H1 (cell line): ENCODE data around the gene PLG. TPM values are rescaled to one million over a fixed set of nuclear protein-coding genes. Genes with fewer than 3 reads are reported as not detected.

Experiments used
- CTCF ChIA-PET: fragments of 300-600 bp; sonication (Branson Sonifier 250); formaldehyde crosslinking; loops from one replicate; lab custom pipeline; 2021; ENCODE audit not compliant: partially characterized antibody; lab: Charles Lee
- POLR2A ChIA-PET: fragments of 300-600 bp; sonication (Branson Sonifier 250); formaldehyde crosslinking; loops from one replicate; lab custom pipeline; 2021; ENCODE audit warnings: inconsistent platforms; ENCODE audit not compliant: partially characterized antibody; lab: Charles Lee
- DNase-seq, 2 experiments: peaks; one replicate each; pipeline versions ENCODE4 v3.0.0 to v3.0.0-alpha.2; 2010 to 2022; ENCODE audit warnings: low spot score in 2 of 2, low read depth in 1 of 2, mixed read lengths in 1 of 2
- FAIRE-seq: peaks from 2 replicates; lab custom pipeline; 2011; peaks lifted over from hg19 to GRCh38; lab: Jason Lieb, UNC
- H2AFZ ChIP-seq: 2 replicates; pipeline ENCODE4 v1.8.1; 2012; ENCODE audit warnings: low read length, inconsistent platforms
- H2AK5ac ChIP-seq: 2 replicates; pipeline ENCODE4 v1.6.1; 2013; ENCODE audit warnings: low read depth, low read length
- H2BK120ac ChIP-seq: replicated peaks from 2 replicates; pipeline ENCODE3; 2013; ENCODE audit warnings: low read depth, low read length, inconsistent platforms
- H2BK12ac ChIP-seq: 2 replicates; pipeline ENCODE4 v1.6.1; 2013; ENCODE audit warnings: low read depth, low read length
- H2BK15ac ChIP-seq: 2 replicates; pipeline ENCODE4 v1.6.1; 2013; ENCODE audit warnings: low read length
- H2BK20ac ChIP-seq: 2 replicates; pipeline ENCODE4 v1.6.1; 2013; ENCODE audit warnings: low read length
- H2BK5ac ChIP-seq: 2 replicates; pipeline ENCODE4 v1.6.1; 2013; ENCODE audit warnings: low read depth, low read length
- H3K14ac ChIP-seq: 2 replicates; pipeline ENCODE4 v1.6.1; 2013; ENCODE audit warnings: inconsistent platforms; ENCODE audit not compliant: insufficient read length
- H3K18ac ChIP-seq: 2 replicates; pipeline ENCODE4 v1.6.1; 2013; ENCODE audit warnings: low read length; ENCODE audit errors: extremely low read depth
- H3K23ac ChIP-seq: 2 replicates; pipeline ENCODE4 v1.6.1; 2013; ENCODE audit warnings: inconsistent platforms; ENCODE audit not compliant: insufficient read length
- H3K23me2 ChIP-seq: 2 replicates; pipeline ENCODE4 v1.6.1; 2013; ENCODE audit warnings: low read depth, low read length
- H3K27ac ChIP-seq: 2 replicates; pipeline ENCODE4 v1.6.1; 2011; ENCODE audit warnings: low read depth, low read length, inconsistent platforms
- H3K27me3 ChIP-seq, 4 experiments: replicated peaks in 1 of 4; 1 replicate in 1 of 4; 2 replicates in 3 of 4; pipeline versions ENCODE4 v1.6.1 to v1.8.1; 2011 to 2013; ENCODE audit warnings: low read length in 3 of 4, mild to moderate bottlenecking in 3 of 4, inconsistent platforms in 2 of 4, mixed read lengths in 2 of 4, moderate library complexity in 1 of 4; ENCODE audit not compliant: control insufficient read depth in 3 of 4, insufficient read depth in 3 of 4; ENCODE audit errors: extremely low read depth in 1 of 4
- H3K36me3 ChIP-seq, 4 experiments: 2 replicates each; pipeline versions ENCODE4 v1.6.1 to v1.8.1; 2011 to 2013; ENCODE audit warnings: mild to moderate bottlenecking in 4 of 4, low read length in 3 of 4, moderate library complexity in 2 of 4, control low read depth in 1 of 4, inconsistent platforms in 1 of 4; ENCODE audit not compliant: insufficient read depth in 4 of 4, control insufficient read depth in 2 of 4
- H3K4ac ChIP-seq: replicated peaks from 2 replicates; pipeline ENCODE3; 2013; ENCODE audit warnings: low read length, low read depth, mixed read lengths, inconsistent platforms; ENCODE audit not compliant: insufficient read length
- H3K4me1 ChIP-seq, 4 experiments: replicated peaks in 1 of 4; 1 replicate in 1 of 4; 2 replicates in 3 of 4; pipeline versions ENCODE4 v1.6.1 to v1.8.1; 2011 to 2013; ENCODE audit warnings: low read length in 3 of 4, inconsistent platforms in 2 of 4, mixed read lengths in 1 of 4; ENCODE audit not compliant: insufficient read depth in 4 of 4, control insufficient read depth in 3 of 4
- H3K4me2 ChIP-seq, 2 experiments: 2 replicates each; pipeline versions ENCODE4 v1.6.1 to v1.8.1; 2011 to 2013; ENCODE audit warnings: low read depth in 2 of 2, low read length in 2 of 2, control low read depth in 1 of 2, inconsistent platforms in 1 of 2, mild to moderate bottlenecking in 1 of 2; ENCODE audit not compliant: insufficient read depth in 1 of 2
- H3K4me3 ChIP-seq, 4 experiments: fragments of 200-600, 300-600 bp in 1 of 4; sonication (generic), shearing (Covaris generic), sonication (Bioruptor Twin) in 1 of 4; 2 replicates each; pipeline versions ENCODE4 v1.5.1 to v1.8.1; 2011 to 2016; ENCODE audit warnings: low read length in 4 of 4, low read depth in 3 of 4, control low read depth in 2 of 4, inconsistent platforms in 2 of 4, mild to moderate bottlenecking in 2 of 4, mixed read lengths in 1 of 4, moderate library complexity in 1 of 4; ENCODE audit not compliant: insufficient read depth in 2 of 4; ENCODE audit errors: extremely low read depth in 1 of 4
- H3K56ac ChIP-seq: replicated peaks from 2 replicates; pipeline ENCODE3; 2013; ENCODE audit warnings: low read depth, mild to moderate bottlenecking, mixed read lengths, low read length, inconsistent platforms; ENCODE audit not compliant: insufficient read length
- H3K79me1 ChIP-seq: 2 replicates; pipeline ENCODE4 v1.6.1; 2013; ENCODE audit warnings: low read depth, low read length, control low read depth
- H3K79me2 ChIP-seq, 2 experiments: 2 replicates each; pipeline versions ENCODE4 v1.6.1 to v1.8.1; 2012 to 2013; ENCODE audit warnings: low read length in 2 of 2, mild to moderate bottlenecking in 2 of 2, inconsistent platforms in 1 of 2; ENCODE audit not compliant: insufficient read depth in 2 of 2, control insufficient read depth in 1 of 2
- H3K9ac ChIP-seq, 4 experiments: replicated peaks in 1 of 4; 1 replicate in 1 of 4; 2 replicates in 3 of 4; pipeline versions ENCODE4 v1.6.1 to v1.8.1; 2011 to 2013; ENCODE audit warnings: low read depth in 3 of 4, low read length in 3 of 4, control low read depth in 2 of 4, mild to moderate bottlenecking in 2 of 4, moderate library complexity in 2 of 4, inconsistent platforms in 1 of 4; ENCODE audit errors: extremely low read depth in 1 of 4
- H3K9me3 ChIP-seq, 2 experiments: 2 replicates each; pipeline versions ENCODE4 v1.6.1 to v1.8.1; 2012 to 2013; ENCODE audit warnings: mild to moderate bottlenecking in 2 of 2, moderate library complexity in 2 of 2, control low read depth in 1 of 2, inconsistent platforms in 1 of 2, low read depth in 1 of 2, low read length in 1 of 2, mixed read lengths in 1 of 2; ENCODE audit not compliant: insufficient read depth in 2 of 2
- H4K20me1 ChIP-seq, 2 experiments: replicated peaks in 1 of 2; 2 replicates each; pipeline versions ENCODE3 to v1.8.1; 2011 to 2013; ENCODE audit warnings: inconsistent platforms in 2 of 2, low read length in 2 of 2, mild to moderate bottlenecking in 1 of 2; ENCODE audit not compliant: insufficient read depth in 2 of 2, control insufficient read depth in 1 of 2
- H4K5ac ChIP-seq: 2 replicates; pipeline ENCODE4 v1.6.1; 2013; ENCODE audit warnings: low read length, low read depth, mixed read lengths, inconsistent platforms; ENCODE audit not compliant: insufficient read length
- H4K8ac ChIP-seq: 2 replicates; pipeline ENCODE4 v1.8.0; 2013; ENCODE audit warnings: mild to moderate bottlenecking, moderate library complexity, low read length, inconsistent platforms; ENCODE audit not compliant: insufficient read depth; ENCODE audit errors: extremely low read depth
- H4K91ac ChIP-seq: replicated peaks from 2 replicates; pipeline ENCODE3; 2013; ENCODE audit warnings: low read length, mixed read lengths, inconsistent platforms; ENCODE audit not compliant: insufficient read length
- CTBP2 ChIP-seq: IDR thresholded peaks from 2 replicates; pipeline ENCODE4 v1.7.0; 2011; ENCODE audit warnings: borderline replicate concordance, mild to moderate bottlenecking, moderate library complexity, mixed read lengths, low read length; ENCODE audit not compliant: insufficient read depth, insufficient read length
- NRF1 ChIP-seq: IDR thresholded peaks from 2 replicates; pipeline ENCODE4 v1.6.1; 2011; ENCODE audit warnings: mild to moderate bottlenecking, low read depth, low read length, improper control_type of control experiment
- WGBS, 2 experiments: shearing (Covaris generic) in 1 of 2; methylation state at CpG; one replicate each; pipeline versions ENCODE4 v1.1.6 to v1.1.7; 2013 to 2015; ENCODE audit warnings: low lambda C conversion rate in 2 of 2, mixed read lengths in 2 of 2, inconsistent platforms in 1 of 2, low coverage in 1 of 2, missing lambda C conversion rate in 1 of 2; ENCODE audit not compliant: insufficient replicate concordance in 2 of 2, insufficient coverage in 1 of 2, insufficient read length in 1 of 2; ENCODE audit errors: extremely low coverage in 1 of 2, missing lambda C conversion rate in 1 of 2; 5-methylcytosine and 5-hydroxymethylcytosine counted together
- polyA plus RNA-seq, 7 experiments: library from polyadenylated mRNA; depleted of rRNA in 3 of 7; stranded (reverse) in 5 of 7; unstranded in 2 of 7; fragments of >200 nt in 5 of 7; fragments of 200-250 nt in 2 of 7; gene quantifications; 1 replicate in 5 of 7; 2 replicates in 1 of 7; 4 replicates in 1 of 7; pipeline versions ENCODE4 v1.2.1 to v1.2.3, GENCODE V29; 2011 to 2013; ENCODE audit warnings: missing spikeins in 2 of 7, mixed read lengths in 2 of 7
- total RNA-seq: library from RNA; stranded (reverse); fragmentation: NEBNext Ultra II Directional; extraction: Animal tissue kit (Norgen Biotek cat#: 25700); gene quantifications from 2 replicates; pipeline ENCODE4 v1.2.1, GENCODE V29; 2021
- TF ChIP-seq, protein P1 (sequence below): IDR thresholded peaks from 2 replicates; pipeline ENCODE4 v1.6.1; 2012; ENCODE audit warnings: low read length, inconsistent platforms
- TF ChIP-seq, protein P2 (sequence below): IDR thresholded peaks from 2 replicates; pipeline ENCODE4 v1.6.1; 2011; ENCODE audit warnings: low read depth, mild to moderate bottlenecking, low read length; ENCODE audit not compliant: insufficient read depth

The PLG gene
- total and polyA plus RNA-seq, 2 of the 8 experiments (the other 6 are each of a cell fraction or from before 2014, with no cell fraction given): not detected

DNA sequence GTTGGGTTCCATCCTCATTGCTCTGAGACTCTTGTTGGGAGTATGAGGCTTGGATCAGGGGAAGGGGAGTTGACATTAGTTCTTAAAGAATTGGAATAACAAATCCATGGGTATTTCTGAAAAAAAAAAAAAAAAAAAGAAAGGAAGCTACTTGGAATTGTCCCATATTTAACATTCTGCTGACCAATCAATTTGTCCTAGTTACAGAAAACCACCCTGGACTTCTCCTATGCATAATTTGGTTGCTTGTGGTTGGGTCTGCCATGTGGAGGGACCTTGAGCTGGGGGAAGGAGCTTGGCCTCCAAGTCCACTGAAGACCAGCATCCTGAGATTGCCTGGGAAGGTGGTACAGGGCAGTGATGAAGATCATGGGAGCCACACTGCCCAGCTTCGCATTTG lies 32.6 kb downstream of the PLG start:
- WGBS, 2 experiments: 73% methylated on average over 1 of the region's 1 CpG; no CpG with 5 or more reads in 1 of the 2 experiments

More for the DNA sequence above, 32.6 kb downstream of the PLG start:
- no peaks in the 10 kb centered on the region for H3K9me3 ChIP-seq
- no peak overlapping the region for H4K5ac ChIP-seq
- no peak overlapping the region for H4K91ac ChIP-seq
- CTCF ChIA-PET: interaction anchor here (0.7 to 3.4 kb wide), 11 partner anchors 10 to 636 kb away, joined by 3 to 27 read pairs (median 4); no protein-coding TSS in a partner anchor
- no peaks in the 10 kb centered on the region; a peak in 1 of 8 replicates for H3K36me3 ChIP-seq
- H3K9ac ChIP-seq: no peak overlapping the region
- H2AFZ ChIP-seq: no peak overlapping the region
- no peak overlapping the region for H4K8ac ChIP-seq
- no peak overlapping the region for H3K14ac ChIP-seq
- H2BK5ac ChIP-seq: no peak overlapping the region
- no peak overlapping the region for H2AK5ac ChIP-seq
- H3K18ac ChIP-seq: no peak overlapping the region
- no peaks in the 10 kb centered on the region; a peak in 1 of 7 replicates for H3K27me3 ChIP-seq
- no peak overlapping the region for H3K4me2 ChIP-seq
- H3K4ac ChIP-seq: no peak overlapping the region
- H3K4me1 ChIP-seq: no peaks in the 10 kb centered on the region
- POLR2A ChIA-PET: no interaction called here
- H3K23ac ChIP-seq: no peak overlapping the region
- DNase-seq (no peak), FAIRE-seq (no peak)
- H3K79me1 ChIP-seq: no peaks in the 10 kb centered on the region
- no peaks in the 10 kb centered on the region for H3K23me2 ChIP-seq
- H4K20me1 ChIP-seq: no peaks in the 10 kb centered on the region
- no peak overlapping the region for H2BK15ac ChIP-seq
- H2BK20ac ChIP-seq: no peak overlapping the region
- no peak overlapping the region for H2BK120ac ChIP-seq
- H3K27ac ChIP-seq: no peak overlapping the region
- H3K79me2 ChIP-seq: no peaks in the 10 kb centered on the region
- TF ChIP-seq CTBP2 (no peak), NRF1 (no peak)
- TF ChIP-seq, protein P1, sequence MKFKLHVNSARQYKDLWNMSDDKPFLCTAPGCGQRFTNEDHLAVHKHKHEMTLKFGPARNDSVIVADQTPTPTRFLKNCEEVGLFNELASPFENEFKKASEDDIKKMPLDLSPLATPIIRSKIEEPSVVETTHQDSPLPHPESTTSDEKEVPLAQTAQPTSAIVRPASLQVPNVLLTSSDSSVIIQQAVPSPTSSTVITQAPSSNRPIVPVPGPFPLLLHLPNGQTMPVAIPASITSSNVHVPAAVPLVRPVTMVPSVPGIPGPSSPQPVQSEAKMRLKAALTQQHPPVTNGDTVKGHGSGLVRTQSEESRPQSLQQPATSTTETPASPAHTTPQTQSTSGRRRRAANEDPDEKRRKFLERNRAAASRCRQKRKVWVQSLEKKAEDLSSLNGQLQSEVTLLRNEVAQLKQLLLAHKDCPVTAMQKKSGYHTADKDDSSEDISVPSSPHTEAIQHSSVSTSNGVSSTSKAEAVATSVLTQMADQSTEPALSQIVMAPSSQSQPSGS: no peak
- TF ChIP-seq, protein P2, sequence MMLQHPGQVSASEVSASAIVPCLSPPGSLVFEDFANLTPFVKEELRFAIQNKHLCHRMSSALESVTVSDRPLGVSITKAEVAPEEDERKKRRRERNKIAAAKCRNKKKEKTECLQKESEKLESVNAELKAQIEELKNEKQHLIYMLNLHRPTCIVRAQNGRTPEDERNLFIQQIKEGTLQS: no peak
- TF ChIP-seq, all 59 proteins: peak for 0
- H3K4me3 ChIP-seq: no peak overlapping the region
- H2BK12ac ChIP-seq: no peak overlapping the region
- H3K56ac ChIP-seq: no peak overlapping the region
